ENCODE results near the gene MKRN3.

Gene MKRN3

DNA sequence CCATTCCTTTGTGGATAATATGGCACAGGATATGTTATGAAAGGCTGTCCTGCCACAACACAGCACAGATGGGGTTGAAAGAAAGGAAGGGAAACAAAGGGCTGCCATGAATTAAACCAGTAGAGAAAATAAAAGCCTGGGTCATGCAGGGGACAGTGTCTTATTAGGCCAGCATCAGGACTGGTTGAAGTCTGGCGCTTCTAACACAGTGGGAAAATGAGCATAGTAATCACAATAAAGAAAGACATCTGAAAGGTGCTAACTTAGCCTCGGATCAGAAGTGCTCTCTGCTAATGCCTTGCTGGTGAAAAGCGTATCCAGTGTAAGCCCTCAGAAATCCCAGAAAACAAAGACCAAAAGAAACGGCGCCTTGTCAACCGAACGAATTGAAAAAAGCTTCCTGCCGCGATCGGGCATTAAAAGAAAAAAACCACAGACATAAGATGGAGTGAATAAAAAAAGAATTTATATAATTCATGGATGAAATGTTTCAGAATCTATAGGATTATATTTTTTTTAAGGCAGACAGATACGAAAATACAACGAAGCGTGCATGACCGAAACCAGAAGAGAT is 566 bp upstream of the MKRN3 start:
- Histone ChIP-seq H3K79me2 (ENCODE audit: insufficient read depth, low read length) (peaks cover 38% of the 10 kb centered on the region), H3K36me3 (ENCODE audit: insufficient read depth, low read length) (no peaks in the 10 kb centered on the region), H4K20me1 (ENCODE audit: insufficient read depth, low read length, poor library complexity, severe bottlenecking) (peaks cover 35% of the 10 kb centered on the region), H3K9me2 (replicated peaks; ENCODE audit: low read depth, low read length) (no peaks in the 10 kb centered on the region), H3K4me2 (ENCODE audit: low read depth, low read length, poor library complexity, severe bottlenecking) (peak overlapping the region; percentile 62), H3K9me3 (ENCODE audit: insufficient read depth, low read depth, low read length) (no peaks in the 10 kb centered on the region), H3K4me3 (ENCODE audit: low read length, poor library complexity, severe bottlenecking) (peak overlapping the region; percentile 92), H2AFZ (ENCODE audit: low read length) (peak overlapping the region; percentile 84; the same call in 1 of the 2 replicates), H3F3A (ENCODE audit: low read depth) (no peaks in the 10 kb centered on the region; the same call in 1 of the 2 replicates), H3K9ac (ENCODE audit: low read depth, low read length, poor library complexity, severe bottlenecking) (peak overlapping the region; percentile 100), H3K4me1 (ENCODE audit: insufficient read depth, low read length, poor library complexity, severe bottlenecking) (peaks cover 18% of the 10 kb centered on the region), H3K27me3 (ENCODE audit: insufficient read depth, low read length, poor library complexity, severe bottlenecking) (peaks cover 4% of the 10 kb centered on the region)
- TF ChIP-seq, protein P1, sequence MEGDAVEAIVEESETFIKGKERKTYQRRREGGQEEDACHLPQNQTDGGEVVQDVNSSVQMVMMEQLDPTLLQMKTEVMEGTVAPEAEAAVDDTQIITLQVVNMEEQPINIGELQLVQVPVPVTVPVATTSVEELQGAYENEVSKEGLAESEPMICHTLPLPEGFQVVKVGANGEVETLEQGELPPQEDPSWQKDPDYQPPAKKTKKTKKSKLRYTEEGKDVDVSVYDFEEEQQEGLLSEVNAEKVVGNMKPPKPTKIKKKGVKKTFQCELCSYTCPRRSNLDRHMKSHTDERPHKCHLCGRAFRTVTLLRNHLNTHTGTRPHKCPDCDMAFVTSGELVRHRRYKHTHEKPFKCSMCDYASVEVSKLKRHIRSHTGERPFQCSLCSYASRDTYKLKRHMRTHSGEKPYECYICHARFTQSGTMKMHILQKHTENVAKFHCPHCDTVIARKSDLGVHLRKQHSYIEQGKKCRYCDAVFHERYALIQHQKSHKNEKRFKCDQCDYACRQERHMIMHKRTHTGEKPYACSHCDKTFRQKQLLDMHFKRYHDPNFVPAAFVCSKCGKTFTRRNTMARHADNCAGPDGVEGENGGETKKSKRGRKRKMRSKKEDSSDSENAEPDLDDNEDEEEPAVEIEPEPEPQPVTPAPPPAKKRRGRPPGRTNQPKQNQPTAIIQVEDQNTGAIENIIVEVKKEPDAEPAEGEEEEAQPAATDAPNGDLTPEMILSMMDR (conservative IDR thresholded peaks at IDR 0.05; ENCODE audit: low read length), result no peak
- TF ChIP-seq EZH2phosphoT487 (IDR thresholded peaks at IDR 0.05; ENCODE audit: borderline replicate concordance), result no peak

DNA sequence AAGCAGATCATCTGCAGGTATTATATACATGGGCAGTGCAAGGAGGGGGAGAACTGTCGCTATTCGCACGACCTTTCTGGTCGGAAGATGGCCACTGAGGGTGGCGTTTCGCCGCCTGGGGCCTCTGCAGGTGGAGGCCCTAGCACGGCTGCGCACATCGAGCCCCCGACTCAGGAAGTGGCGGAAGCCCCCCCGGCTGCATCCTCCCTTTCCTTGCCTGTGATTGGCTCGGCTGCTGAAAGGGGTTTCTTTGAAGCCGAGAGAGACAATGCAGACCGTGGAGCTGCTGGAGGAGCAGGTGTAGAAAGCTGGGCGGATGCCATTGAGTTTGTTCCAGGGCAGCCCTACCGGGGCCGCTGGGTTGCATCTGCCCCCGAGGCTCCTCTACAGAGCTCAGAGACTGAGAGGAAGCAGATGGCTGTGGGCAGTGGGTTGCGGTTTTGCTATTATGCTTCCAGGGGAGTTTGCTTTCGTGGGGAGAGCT is 639 bp downstream of the MKRN3 start:
- Histone ChIP-seq H3K79me2 (ENCODE audit: insufficient read depth, low read length) (peaks cover 50% of the 10 kb centered on the region), H4K20me1 (ENCODE audit: insufficient read depth, low read length, poor library complexity, severe bottlenecking) (peaks cover 47% of the 10 kb centered on the region), H3K4me3 (ENCODE audit: low read length, poor library complexity, severe bottlenecking) (peak overlapping the region; percentile 92), H3K27me3 (ENCODE audit: insufficient read depth, low read length, poor library complexity, severe bottlenecking) (peaks cover 4% of the 10 kb centered on the region), H3F3A (ENCODE audit: low read depth) (no peaks in the 10 kb centered on the region; the same call in 1 of the 2 replicates), H3K4me2 (ENCODE audit: low read depth, low read length, poor library complexity, severe bottlenecking) (peak overlapping the region; percentile 80), H3K36me3 (ENCODE audit: insufficient read depth, low read length) (no peaks in the 10 kb centered on the region), H2AFZ (ENCODE audit: low read length) (peak overlapping the region; percentile 54; the same call in 1 of the 2 replicates), H3K4me1 (ENCODE audit: insufficient read depth, low read length, poor library complexity, severe bottlenecking) (peaks cover 22% of the 10 kb centered on the region), H3K9me3 (ENCODE audit: insufficient read depth, low read depth, low read length) (no peaks in the 10 kb centered on the region), H3K9ac (ENCODE audit: low read depth, low read length, poor library complexity, severe bottlenecking) (peak overlapping the region; percentile 100), H3K9me2 (replicated peaks; ENCODE audit: low read depth, low read length) (no peaks in the 10 kb centered on the region)
- TF ChIP-seq EZH2phosphoT487 (IDR thresholded peaks at IDR 0.05; ENCODE audit: borderline replicate concordance), result no peak
- TF ChIP-seq, protein P1 (conservative IDR thresholded peaks at IDR 0.05; ENCODE audit: low read length), result no peak

DNA sequence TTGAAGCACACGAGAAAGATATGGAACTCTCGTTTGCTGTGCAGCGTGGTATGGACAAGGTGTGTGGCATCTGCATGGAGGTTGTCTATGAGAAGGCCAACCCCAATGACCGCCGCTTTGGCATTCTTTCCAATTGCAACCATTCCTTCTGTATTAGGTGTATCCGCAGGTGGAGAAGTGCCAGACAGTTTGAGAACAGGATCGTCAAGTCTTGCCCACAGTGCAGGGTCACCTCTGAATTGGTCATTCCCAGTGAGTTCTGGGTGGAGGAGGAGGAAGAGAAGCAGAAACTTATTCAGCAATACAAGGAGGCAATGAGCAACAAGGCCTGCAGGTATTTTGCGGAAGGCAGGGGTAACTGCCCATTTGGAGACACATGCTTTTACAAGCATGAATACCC is 1.2 kb downstream of the MKRN3 start:
- Histone ChIP-seq H3K4me1 (ENCODE audit: insufficient read depth, low read length, poor library complexity, severe bottlenecking) (peaks cover 21% of the 10 kb centered on the region), H3K9me2 (replicated peaks; ENCODE audit: low read depth, low read length) (no peaks in the 10 kb centered on the region), H3K4me3 (ENCODE audit: low read length, poor library complexity, severe bottlenecking) (peak overlapping the region; percentile 92), H3K4me2 (ENCODE audit: low read depth, low read length, poor library complexity, severe bottlenecking) (peak overlapping the region; percentile 80), H3K9me3 (ENCODE audit: insufficient read depth, low read depth, low read length) (no peaks in the 10 kb centered on the region), H3F3A (ENCODE audit: low read depth) (no peaks in the 10 kb centered on the region; the same call in 1 of the 2 replicates), H3K27me3 (ENCODE audit: insufficient read depth, low read length, poor library complexity, severe bottlenecking) (peaks cover 4% of the 10 kb centered on the region), H2AFZ (ENCODE audit: low read length) (no peak overlapping the region), H3K9ac (ENCODE audit: low read depth, low read length, poor library complexity, severe bottlenecking) (peak overlapping the region; percentile 61), H3K79me2 (ENCODE audit: insufficient read depth, low read length) (peaks cover 55% of the 10 kb centered on the region), H3K36me3 (ENCODE audit: insufficient read depth, low read length) (no peaks in the 10 kb centered on the region), H4K20me1 (ENCODE audit: insufficient read depth, low read length, poor library complexity, severe bottlenecking) (peaks cover 50% of the 10 kb centered on the region)
- no peak for TF ChIP-seq EZH2phosphoT487 (IDR thresholded peaks at IDR 0.05; ENCODE audit: borderline replicate concordance)
- TF ChIP-seq, protein P1 (conservative IDR thresholded peaks at IDR 0.05; ENCODE audit: low read length), result no peak
